ENCODE results near the gene ACTA1.
"Not testable (repeated sequence)": the region's sequence is repeated elsewhere in the genome, so short reads cannot be mapped to it uniquely, and the experiment has no call there.

The ACTA1 gene

DNA sequence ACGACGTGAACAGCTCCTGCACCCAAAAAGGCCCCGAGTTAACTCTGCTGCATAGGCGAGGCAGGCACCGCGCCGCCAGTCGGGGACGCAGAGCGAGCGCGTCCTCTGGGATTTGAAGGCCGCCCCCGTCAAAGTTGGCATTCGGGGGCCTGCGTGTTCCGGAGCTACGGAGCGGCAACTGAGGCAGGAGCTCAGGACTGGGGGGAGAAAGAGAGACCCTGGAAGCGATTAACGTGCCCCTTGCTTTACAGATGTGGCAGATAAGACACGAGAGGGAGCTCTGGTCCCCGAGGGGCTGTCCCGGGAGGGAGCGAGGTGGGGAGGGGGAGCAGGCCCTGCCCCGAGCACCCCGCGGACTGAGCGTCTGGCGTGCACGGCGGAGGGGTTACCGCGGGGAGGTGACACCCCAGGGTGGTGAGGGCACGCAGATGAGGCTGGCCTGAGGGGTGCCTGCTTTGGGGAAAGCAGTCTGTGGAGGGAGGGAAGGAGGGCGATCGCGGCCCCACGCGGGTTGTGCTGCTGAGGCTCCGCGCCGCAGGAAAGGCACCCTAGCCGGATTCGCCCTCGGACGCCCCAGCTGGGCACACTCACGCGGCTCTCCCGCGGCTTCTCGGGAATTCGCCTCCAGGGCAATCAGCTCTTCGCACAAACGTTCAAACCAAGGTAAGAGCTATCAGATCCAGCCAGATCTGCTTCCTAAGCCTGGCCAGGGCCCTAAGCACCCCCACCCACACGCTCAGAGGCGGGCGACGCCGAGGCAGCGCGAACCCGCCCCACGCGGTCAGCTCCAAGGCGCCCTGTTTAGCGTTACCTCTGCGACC lies 26.5 kb downstream of the ACTA1 start:
- peak in 1 of 6 experiments; percentile 17 for DNase-seq

DNA sequence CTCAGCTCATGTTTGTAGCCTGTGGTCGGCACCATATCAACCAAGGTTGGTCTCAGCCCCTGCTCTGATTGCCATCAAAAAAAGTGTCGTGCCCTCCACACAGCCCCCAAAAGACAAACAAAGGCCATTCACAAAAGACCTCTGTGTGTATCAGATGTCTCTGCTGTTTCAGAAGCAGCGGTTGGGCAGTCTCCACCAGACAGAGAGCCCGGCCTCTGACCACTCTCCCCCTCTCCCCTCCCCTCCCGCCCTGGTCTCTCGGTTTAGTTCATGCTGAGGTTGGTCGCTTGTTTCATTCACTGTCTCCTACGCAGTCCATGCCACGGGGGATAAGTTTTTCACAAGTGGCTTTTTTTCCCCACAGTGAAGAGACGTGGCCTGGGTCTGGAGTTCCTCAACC lies 27.1 kb downstream of the ACTA1 start:
- DNase-seq, result no peak

DNA sequence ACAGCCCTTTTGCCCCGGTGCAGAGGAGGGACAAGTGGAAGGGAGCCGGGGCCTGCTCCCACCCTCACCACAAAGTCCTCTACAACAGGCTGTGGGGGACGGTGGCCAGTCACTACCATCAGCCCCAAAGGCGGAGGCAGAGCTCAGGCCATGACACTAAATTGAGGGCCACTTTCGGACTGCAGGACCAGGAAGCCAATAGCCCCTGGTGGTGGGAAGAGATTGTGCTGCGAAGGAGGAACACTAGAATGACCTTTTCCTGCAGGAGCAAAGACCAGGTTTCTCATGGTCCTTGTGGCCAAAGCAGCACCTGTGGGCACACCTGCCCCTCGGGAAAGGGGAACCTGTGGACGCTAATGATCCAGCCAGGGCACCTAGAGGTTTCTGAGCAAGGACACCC lies 30.3 kb downstream of the ACTA1 start:
- DNase-seq, result no peak

DNA sequence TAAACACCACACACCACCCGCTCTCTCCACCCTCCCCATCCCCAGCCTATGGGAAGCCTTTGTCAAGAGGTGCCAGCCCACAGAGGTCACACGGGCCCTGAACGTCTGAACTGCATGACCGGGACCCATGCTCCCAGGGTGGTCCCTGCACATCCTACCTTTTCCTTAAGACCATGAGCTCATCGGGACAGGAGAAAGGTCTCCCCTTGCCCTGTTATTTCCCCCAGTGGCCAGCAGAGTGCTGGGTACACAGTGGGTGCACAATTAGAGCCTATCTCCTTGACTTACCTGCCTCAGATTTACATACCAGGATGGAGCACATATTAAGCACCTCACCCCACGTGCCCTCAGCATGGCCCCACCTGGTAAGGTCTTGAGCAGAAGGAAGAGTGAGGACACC lies 30.9 kb downstream of the ACTA1 start:
- DNase-seq, result no peak

DNA sequence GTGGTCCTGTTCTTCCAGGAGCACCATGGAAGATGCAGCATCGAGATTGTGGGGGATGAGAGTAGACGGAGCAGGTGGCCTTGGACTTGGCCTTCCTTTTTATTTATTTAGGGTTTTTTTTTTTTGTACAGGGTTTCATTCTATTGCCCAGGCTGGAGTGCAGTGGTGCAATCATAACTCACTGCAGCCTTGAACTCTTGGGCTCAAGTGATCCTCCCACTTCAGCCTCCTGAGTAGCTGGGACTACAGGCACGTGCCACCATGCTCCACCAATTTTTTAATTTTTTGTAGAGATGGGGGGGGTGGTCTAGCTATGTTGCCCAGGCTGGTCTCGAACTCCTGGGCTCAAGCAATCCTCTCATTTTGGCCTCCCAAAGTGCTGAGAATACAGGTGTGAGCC lies 31.6 kb downstream of the ACTA1 start:
- DNase-seq, result not testable (repeated sequence)

DNA sequence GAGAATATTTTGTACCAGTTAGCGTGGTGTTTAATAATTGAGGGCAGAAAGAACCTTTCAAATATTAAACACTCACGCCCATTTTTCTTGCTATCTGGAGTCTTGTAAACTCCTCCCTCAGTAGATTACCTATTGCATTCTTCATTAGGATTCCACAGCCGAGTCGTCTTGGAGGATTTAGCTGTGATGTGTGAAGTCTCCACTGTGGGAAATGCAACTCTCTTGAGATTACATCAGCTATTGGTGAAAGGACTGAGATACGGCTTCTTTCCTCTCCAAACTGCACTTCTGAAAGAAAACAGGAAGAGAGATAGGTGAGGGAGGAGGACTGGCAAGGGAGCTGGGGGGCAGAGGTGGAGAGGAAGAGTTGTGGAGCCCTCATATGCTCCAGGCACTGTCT lies 36.1 kb downstream of the ACTA1 start:
- DNase-seq, result no peak

DNA sequence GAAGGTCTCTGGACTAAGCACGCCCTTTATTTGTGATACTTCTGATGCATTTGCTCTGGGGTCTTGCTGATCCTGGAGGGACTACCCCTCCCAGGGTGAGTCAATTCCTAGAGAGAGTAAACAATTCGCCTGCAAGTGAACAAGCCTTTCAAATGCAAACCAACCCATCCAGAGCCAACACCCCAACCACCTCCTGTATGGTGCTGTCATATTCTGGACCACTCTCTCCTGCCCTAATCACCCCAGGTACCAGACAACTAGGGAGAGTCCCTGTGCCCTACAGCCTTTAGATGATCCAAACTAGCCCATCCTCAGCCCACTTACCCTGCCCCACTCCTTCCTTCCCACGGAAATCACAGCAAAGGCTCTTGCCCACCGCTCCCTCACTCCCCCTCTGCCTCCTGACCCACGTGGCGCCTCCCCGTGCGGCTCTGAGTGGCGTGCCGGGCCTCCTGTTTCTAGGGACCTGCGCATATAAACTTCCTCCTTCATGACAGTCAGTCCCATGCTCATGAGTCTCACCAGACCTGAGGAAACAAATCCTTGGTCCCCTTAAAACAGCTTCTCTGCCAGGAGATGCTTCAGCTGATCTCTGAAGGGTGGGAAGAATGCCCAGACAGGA lies 37.2 kb downstream of the ACTA1 start:
- no peak for DNase-seq

DNA sequence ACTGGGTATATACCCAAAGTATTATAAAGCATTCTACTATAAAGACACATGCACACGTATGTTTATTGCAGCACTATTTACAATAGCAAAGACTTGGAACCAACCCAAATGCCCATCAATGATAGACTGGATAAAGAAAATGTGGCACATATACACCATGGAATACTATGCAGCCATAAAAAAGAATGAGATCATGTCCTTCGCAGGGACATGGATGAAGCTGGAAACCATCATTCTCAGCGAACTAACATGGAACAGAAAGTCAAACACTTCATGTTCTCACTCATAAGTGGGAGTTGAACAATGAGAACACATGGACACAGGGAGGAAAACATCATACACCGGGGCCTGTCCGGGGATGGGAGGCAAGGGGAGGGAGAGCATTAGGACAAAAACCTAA lies 39.4 kb downstream of the ACTA1 start:
- DNase-seq, result not testable (repeated sequence)

DNA sequence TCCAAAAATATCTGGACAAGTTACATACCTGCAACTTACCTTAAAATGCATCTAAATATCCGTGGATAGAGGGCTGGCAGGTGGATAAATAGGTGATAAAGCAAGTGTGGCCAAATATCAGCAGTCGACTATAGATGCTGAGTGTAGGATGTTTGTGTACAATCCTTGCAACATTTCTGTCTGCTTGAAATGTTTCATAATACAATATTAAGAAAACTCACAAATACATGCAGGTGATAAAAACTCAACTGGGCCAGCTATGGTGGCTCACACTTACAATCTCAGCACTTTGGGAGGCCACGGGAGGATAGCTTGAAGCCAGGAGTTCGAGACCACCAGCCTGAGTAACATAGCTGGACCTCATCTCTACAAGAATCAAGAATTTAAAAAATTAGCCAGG lies 41.0 kb downstream of the ACTA1 start:
- no peak for DNase-seq

DNA sequence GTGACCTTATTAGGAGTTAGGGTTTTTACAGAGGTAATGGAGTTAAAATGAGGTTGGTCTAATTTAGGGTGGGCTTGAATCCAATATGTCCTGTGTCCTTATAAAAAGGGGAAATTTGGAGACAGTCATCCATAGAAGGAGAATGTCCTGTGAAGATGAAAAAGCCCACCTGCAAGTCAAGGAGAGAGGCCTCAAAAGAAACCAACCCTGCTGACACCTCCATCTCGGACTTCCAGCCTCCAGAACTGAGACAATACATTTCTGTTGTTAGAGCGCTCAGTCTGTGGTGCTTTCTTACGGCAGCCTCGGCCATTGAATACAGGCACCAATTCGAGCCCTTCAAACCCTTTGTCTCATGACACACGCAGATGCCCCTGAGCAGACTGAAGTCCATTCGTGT lies 43.8 kb downstream of the ACTA1 start:
- DNase-seq, result no peak

DNA sequence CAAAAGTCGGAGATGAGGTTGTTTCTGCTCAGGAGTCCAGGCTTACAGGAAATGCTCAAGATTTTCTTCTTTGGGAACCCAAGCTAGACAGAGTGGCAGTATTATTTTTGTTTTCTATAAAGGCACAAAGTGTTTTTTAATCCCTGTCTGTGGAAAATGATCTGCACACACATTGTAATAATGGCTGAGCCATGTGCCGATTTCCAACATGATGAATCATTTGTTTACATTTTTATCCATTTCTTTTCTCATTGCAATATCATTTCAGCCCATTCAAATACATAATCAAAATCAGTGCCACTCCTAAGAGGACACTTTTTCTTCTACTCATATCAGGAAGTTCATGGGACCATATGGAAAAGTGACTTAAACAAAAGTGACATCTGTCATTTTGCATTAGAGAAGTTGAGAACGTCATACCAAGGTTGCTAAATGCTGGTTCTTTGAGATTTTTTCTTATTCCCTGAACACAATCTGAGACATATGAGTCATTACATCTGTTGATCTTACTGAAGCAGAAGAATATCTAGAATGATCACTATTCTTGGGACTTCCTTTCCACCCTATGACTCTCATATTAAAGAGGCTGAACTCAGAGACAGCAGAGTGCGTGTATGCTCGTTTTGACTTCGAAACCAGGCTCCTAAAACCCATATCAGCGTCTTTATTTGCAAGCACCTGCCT lies 44.9 kb downstream of the ACTA1 start:
- DNase-seq, result no peak

DNA sequence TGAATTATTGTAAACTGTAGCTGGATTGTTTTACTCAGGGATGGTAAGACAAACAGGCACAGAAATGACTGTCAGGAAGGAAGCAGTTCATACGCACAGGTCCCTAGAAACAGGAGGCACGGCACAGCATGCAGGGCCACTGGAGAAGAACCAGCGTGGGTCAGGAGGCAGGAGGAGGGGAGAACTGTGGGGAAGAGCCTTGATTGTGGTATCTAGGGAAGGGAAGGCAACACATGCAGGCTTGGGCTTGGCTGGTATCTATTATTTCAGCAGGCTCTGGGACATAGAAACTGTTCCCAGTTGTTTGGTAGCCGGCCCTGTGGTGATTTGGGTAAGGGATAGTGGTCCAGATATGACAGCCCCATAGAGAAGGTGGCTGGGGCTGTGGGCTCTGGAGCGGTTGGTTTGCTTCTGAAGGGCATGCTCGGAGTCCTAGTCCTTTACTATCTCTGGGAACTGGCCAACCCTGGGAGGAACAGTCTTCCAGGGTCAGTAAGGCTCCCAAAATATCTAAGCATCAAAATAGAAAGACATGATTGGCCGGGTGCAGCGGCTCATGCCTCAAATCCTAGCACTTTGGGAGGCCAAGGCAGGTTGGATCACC lies 47.9 kb downstream of the ACTA1 start:
- DNase-seq, result no peak

DNA sequence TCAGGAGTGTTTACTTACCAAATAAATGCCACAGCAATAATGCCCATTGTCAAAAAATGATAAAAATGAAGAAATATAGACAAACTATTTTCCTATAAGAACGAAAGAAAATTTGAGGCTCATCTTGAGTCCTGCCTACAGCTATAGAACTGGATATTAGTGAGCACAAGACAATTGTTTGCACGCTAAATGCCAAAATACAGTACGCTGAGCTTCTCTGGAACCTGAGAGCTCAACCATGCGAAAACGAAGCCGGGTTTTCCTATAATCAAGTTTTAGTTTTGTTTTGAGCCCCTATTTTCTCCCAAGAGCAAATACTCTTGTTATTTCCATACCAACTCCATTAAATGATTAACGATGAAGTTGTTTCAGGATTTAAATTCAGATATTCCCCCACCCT lies 49.1 kb downstream of the ACTA1 start:
- no peak for DNase-seq

DNA sequence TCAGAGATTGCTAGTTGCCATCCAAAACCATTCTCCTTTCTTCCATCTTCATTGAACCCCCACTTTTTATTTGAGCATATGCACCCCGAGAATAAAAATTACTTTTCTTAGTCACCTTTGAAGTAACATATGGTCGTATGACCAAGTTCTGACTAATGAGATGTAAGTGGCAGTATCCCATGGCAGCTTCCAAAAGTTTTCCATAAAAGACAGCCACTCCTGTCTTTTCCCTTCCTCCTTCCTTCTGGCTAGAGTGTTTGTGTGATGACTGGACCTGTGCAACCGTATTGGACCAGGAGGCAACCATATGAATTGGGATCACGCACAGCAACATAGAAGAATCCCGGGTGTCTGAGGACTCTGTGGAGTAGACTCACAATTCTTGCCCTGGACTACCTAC lies 49.9 kb downstream of the ACTA1 start:
- DNase-seq, result no peak

DNA sequence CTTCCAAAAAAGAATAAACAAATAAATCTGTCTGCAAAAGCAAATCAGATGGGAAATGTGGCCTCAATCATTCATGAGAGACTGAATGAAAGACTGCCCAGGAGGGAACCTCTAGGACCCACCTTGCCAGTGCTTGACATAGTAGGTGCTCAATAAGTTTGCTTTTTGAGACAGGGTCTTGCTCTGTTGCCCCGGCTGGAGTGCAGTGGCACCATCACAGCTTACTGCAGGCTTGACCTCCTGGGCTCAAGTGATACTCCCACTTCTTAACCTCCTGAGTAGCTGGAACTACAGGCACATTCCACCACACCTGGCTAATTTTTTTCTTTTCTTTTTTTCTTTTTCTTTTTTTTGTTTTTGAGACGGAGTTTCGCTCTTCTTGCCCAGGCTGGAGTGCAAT lies 50.7 kb downstream of the ACTA1 start:
- DNase-seq, result no peak
